ENCODE results near the gene VPS37B.

VPS37B gene

DNA sequence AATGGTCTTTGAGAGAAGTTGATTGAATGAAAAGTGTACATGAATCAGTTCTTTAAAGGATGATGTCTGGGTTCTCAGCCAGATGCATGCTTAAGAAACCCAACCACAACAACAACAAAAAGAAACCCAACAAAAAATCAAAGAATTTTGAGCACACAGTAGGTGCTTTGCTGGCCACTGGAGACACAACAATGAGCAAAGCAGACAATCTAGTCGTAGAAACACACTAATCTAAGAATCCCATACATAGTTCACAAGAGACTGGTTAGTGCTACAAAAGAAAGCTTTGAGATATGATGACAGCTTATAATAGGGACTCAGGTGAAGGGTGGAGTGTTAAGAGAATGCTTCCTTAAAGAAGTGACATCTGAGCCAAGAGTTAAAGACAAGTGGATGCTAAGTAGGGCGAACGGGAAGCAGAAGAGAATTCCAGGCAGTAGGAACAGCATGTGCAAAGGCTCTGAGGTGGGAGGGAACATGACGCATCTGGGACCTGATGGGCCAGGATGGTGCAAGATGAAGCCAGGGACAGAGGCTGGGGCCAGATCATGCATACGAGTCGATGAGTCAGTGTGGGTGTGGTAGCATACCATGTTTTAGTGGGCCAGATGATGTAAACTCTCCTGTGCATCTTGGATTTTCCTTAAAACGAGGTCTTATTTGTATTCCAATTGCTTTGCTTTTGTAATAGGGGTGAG lies 65.3 kb downstream of the VPS37B start:
- peak; percentile 99 for DNase-seq (ENCODE audit: low read depth)
- no peak overlapping the region for H3K4me3 ChIP-seq (ENCODE audit: control insufficient read depth, low read depth, low read length)
- TF ChIP-seq, protein P1, sequence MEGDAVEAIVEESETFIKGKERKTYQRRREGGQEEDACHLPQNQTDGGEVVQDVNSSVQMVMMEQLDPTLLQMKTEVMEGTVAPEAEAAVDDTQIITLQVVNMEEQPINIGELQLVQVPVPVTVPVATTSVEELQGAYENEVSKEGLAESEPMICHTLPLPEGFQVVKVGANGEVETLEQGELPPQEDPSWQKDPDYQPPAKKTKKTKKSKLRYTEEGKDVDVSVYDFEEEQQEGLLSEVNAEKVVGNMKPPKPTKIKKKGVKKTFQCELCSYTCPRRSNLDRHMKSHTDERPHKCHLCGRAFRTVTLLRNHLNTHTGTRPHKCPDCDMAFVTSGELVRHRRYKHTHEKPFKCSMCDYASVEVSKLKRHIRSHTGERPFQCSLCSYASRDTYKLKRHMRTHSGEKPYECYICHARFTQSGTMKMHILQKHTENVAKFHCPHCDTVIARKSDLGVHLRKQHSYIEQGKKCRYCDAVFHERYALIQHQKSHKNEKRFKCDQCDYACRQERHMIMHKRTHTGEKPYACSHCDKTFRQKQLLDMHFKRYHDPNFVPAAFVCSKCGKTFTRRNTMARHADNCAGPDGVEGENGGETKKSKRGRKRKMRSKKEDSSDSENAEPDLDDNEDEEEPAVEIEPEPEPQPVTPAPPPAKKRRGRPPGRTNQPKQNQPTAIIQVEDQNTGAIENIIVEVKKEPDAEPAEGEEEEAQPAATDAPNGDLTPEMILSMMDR (conservative IDR thresholded peaks at IDR 0.05; ENCODE audit: control insufficient read depth, insufficient read depth, low read depth, low read length): no peak

DNA sequence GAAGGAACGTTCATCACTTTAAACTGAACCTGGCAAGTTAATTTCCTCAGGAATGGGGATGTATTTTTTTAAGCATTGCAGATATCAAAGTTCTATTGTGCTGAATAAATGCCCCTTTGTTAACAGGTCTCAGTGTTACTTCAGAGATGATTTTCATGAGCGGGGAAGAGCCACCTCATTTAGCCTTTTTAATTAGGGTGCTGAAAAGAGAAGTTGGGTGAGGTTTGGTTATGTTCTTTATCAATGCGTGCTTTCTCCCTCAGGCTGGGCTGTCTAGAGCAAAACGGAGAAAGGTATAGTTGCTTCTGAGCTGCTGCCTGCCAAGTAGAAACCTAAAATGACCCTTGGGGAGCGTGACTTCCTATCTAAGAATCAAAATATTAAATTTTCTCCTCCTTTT lies 68.7 kb downstream of the VPS37B start:
- no peak for DNase-seq (ENCODE audit: low read depth)
- H3K4me3 ChIP-seq (ENCODE audit: control insufficient read depth, low read depth, low read length): no peak overlapping the region
- TF ChIP-seq, protein P1 (conservative IDR thresholded peaks at IDR 0.05; ENCODE audit: control insufficient read depth, insufficient read depth, low read depth, low read length): no peak

DNA sequence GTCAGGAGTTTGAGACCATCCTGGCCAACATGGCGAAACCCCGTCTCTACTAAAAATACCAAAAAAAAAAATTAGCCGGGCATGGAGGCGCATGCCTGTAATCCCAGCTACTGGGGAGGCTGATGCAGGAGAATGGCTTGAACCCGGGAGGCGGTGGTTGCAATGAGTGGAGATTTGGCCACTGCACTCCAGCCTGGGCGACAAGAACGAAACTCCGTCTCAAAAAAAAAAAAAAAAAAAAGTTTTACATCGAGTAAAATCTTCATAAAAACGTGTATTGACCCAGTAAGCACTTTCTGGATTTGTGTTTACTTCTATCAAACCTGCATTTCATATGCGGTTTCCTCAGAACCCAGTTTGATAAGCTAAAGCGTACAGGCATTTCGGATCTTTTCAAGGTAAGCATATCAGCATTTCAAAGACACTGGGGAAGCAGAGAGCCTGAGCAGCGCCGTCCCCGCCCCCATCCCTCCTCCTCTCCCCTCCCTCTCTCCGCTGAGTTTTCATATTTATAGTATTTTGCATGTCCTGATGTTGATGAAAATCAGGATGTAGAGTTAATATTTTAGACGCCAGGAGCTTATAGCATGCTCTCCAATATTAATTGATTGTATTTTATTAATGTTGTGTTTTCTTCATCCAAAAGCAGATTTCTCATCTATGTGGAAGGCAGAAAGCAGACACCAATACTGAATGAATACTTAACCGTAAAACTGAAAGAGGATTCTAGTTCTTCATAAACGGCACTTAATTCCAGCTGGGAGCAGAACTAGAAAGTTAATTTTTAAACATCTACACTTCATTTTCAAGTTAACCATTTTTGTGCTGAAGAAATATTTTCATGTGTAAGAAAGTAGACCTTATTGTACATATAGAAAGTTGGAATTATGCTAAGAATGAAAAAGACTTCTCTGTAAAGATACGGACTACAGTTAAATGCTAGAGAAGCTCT lies 69.9 kb downstream of the VPS37B start:
- DNase-seq (ENCODE audit: low read depth): no peak
- TF ChIP-seq, protein P1 (conservative IDR thresholded peaks at IDR 0.05; ENCODE audit: control insufficient read depth, insufficient read depth, low read depth, low read length): no peak
- peak overlapping the region; percentile 52 for H3K4me3 ChIP-seq (ENCODE audit: control insufficient read depth, low read depth, low read length)

DNA sequence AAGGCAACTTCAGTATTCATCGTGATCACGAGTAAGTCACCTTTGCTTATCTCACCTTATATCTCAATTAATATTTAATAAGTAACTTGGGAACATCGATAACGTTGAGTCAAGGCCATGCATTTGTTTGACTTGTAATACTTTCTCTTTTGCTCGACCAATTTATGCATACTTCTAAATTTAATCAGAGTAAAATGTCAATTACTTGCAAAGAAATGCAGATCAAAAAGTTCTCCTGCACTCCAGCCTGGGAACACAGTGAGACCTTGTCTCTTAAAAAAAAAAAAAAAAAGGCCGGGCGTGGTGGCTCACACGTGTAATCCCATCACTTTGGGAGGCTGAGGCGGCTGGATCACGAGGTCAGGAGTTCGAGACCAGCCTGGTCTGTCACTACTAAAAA lies 72.5 kb downstream of the VPS37B start:
- H3K4me3 ChIP-seq (ENCODE audit: control insufficient read depth, low read depth, low read length): no peak overlapping the region
- DNase-seq (ENCODE audit: low read depth): no peak
- TF ChIP-seq, protein P1 (conservative IDR thresholded peaks at IDR 0.05; ENCODE audit: control insufficient read depth, insufficient read depth, low read depth, low read length): no peak

DNA sequence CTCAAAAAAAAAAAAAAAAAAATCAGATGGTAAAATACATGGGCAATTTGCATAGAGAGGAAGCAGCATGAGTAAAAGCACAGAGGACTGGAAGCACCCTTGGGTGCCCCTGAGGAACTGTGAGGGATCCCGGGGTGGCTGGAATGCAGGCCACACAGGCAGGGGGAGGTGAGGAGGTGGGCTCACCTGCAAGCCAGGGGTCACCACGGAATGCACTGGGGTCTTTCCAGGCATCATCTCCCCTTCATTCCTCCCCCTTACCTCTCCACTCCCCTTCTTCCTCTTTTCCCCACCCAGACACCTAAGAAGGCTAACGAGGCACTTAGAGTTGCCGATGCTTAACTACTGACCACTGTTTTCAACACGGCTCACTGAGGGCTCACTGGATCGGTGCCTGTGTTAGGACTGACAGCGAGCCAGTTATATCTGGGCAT lies 75.1 kb downstream of the VPS37B start:
- DNase-seq (ENCODE audit: low read depth): no peak
- no peak overlapping the region for H3K4me3 ChIP-seq (ENCODE audit: control insufficient read depth, low read depth, low read length)
- TF ChIP-seq, protein P1 (conservative IDR thresholded peaks at IDR 0.05; ENCODE audit: control insufficient read depth, insufficient read depth, low read depth, low read length): no peak

DNA sequence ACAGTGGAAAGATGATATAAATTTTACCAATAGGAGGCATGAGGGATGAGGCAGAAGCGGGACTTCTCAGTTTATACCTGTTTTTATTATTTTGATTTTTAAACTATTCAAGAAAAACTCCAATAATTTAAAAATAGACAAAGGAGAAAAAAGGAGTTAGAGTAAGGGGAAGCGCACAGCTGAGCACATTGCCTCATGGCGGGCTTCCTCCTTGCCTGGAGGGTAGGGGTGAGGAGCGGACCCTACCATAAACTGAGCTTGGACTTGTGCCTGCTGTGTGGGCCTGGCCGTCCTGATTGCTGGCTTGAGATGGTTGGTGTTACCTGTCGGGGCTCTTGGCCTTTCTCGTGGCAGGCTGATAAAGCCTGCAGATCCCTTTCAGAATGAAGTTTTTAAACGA lies 75.8 kb downstream of the VPS37B start:
- no peak overlapping the region for H3K4me3 ChIP-seq (ENCODE audit: control insufficient read depth, low read depth, low read length)
- no peak for DNase-seq (ENCODE audit: low read depth)
- TF ChIP-seq, protein P1 (conservative IDR thresholded peaks at IDR 0.05; ENCODE audit: control insufficient read depth, insufficient read depth, low read depth, low read length): no peak
